ENCODE measurements around the gene USP2.
"Not testable (repeated sequence)": the region's sequence is repeated elsewhere in the genome, so short reads cannot be mapped to it uniquely, and the experiment has no call there.

The USP2 gene

DNA sequence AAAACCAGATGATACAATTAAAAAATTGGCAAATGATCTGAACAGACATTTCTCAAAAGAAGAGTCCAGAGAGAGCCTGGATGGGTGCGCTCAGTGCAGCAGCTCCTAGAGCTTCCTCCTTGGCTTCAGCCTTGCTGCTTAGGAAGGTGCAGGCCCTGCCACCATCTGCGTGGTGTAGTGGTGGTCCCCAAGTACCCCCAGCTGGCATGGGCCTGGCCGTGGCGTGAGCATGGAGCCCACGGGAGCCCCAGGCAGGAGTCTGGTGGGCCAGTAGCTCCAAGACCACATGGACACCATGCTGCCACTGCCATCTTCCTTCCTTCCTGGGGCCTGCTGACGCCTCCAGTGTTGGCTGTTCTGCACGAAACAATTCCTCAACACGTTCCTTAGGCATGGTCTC, 21.0 kb upstream of the USP2 start:
- ATAC-seq (ENCODE audit: low read depth) (no peak), DNase-seq (ENCODE audit: low spot score in 2 of 2) (no peak)
- Mint-ChIP-seq H3K36me3 (peaks cover 4% of the 10 kb centered on the region), H3K4me1 (no peaks in the 10 kb centered on the region), H3K4me3 (no peak overlapping the region), H3K27me3 (peaks cover 15% of the 10 kb centered on the region), H3K27ac (no peak overlapping the region), H3K9me3 (peaks cover 25% of the 10 kb centered on the region)

DNA sequence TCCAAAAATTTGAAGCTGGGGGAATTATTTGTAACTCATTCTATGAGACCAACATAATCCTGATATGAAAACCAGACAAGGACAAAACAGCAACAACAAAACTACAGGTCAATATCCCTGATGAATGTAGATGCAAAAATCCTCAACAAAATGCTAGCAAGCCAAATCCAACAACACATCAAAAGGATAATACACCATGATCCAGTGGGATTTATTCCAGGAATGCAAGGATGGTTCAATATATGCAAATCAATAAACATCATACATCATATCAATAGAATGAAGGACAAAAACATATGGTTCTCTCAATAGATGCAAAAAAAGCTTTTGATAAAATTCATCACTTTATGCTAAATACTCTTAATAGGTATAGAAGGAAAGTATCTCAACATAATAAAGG, 19.4 kb upstream of the USP2 start:
- Mint-ChIP-seq H3K27ac (no peak overlapping the region), H3K4me1 (no peaks in the 10 kb centered on the region)
- ATAC-seq (ENCODE audit: low read depth) = no peak

DNA sequence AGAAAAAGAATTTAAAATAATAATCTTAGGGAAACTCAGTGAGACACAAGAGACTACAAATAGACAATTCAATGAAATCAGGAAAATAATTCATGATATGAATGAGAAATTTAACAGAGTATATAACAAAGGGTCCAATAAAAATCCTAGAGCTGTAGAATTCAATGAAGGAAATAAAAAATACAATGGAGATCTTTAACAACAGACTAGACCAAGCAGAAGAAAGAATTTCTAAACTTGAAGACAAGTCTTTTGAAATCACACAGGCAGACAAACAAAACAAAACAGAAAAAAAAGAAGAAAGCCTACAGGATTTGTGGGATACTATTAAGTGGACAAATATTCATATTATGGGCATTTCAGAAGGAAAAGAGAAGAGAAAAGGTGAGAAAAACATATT, 16.2 kb upstream of the USP2 start:
- no peak for ATAC-seq (ENCODE audit: low read depth)
- H3K27ac Mint-ChIP-seq = no peak overlapping the region
- H3K4me3 Mint-ChIP-seq = no peak overlapping the region
- peaks cover 26% of the 10 kb centered on the region for H3K9me3 Mint-ChIP-seq
- no peaks in the 10 kb centered on the region for H3K4me1 Mint-ChIP-seq
- peaks cover 4% of the 10 kb centered on the region for H3K36me3 Mint-ChIP-seq
- no peak for DNase-seq (ENCODE audit: low spot score in 2 of 2)
- H3K27me3 Mint-ChIP-seq = peaks cover 22% of the 10 kb centered on the region

More for the DNA sequence above, 19.4 kb upstream of the USP2 start:
- H3K9me3 Mint-ChIP-seq = peaks cover 26% of the 10 kb centered on the region
- H3K4me3 Mint-ChIP-seq = no peak overlapping the region
- peaks cover 15% of the 10 kb centered on the region for H3K27me3 Mint-ChIP-seq
- H3K36me3 Mint-ChIP-seq = peaks cover 4% of the 10 kb centered on the region
- DNase-seq (ENCODE audit: low spot score in 2 of 2) = no peak

DNA sequence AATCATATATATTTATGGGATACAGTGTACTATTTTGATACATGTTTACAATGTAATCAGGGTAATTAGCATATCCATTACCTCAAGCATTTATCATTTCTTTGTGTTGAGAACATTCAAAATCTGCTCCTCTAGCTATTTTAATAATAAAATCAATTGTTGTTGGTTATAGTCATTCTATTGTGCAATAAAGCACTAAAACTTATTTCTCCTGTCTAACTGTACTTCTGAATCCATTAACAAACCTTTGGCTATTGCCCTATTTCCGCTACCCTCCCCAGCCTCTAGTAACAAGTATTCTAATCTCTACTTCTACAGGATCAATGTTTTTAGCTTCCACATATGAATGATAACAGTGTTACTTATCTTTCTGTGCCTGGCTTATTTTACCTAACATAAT, 15.3 kb upstream of the USP2 start:
- DNase-seq (ENCODE audit: low spot score in 2 of 2) (no peak), ATAC-seq (ENCODE audit: low read depth) (no peak)
- Mint-ChIP-seq H3K4me1 (no peaks in the 10 kb centered on the region), H3K36me3 (peaks cover 4% of the 10 kb centered on the region), H3K27me3 (peaks cover 19% of the 10 kb centered on the region), H3K9me3 (peaks cover 24% of the 10 kb centered on the region), H3K4me3 (no peak overlapping the region), H3K27ac (no peak overlapping the region)

DNA sequence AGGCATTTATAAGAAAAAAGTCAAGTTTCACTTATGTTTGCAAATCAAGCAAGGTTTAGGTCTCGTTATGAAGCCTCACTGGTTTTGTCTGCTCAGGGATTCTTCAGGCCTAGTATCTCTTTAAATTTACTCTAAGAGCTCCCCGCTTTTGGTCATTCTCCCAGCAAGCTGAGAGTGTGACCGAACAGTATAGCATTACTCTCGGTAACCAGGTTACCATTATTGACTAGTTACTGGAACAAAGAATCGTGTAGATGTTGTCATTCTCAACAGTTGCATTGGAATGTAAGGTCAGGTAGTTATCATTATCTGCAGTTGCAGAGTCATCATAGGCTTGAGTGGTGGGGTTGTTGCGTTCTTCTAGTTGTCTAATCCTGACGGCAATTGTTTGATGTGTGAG, 9.8 kb upstream of the USP2 start:
- DNase-seq (ENCODE audit: low spot score in 2 of 2) (no peak), ATAC-seq (ENCODE audit: low read depth) (no peak)
- no peak overlapping the region for H3K27ac Mint-ChIP-seq
- no peak overlapping the region for H3K4me3 Mint-ChIP-seq
- H3K9me3 Mint-ChIP-seq = no peaks in the 10 kb centered on the region
- H3K27me3 Mint-ChIP-seq = peaks cover 17% of the 10 kb centered on the region
- no peaks in the 10 kb centered on the region for H3K4me1 Mint-ChIP-seq
- no peaks in the 10 kb centered on the region for H3K36me3 Mint-ChIP-seq

DNA sequence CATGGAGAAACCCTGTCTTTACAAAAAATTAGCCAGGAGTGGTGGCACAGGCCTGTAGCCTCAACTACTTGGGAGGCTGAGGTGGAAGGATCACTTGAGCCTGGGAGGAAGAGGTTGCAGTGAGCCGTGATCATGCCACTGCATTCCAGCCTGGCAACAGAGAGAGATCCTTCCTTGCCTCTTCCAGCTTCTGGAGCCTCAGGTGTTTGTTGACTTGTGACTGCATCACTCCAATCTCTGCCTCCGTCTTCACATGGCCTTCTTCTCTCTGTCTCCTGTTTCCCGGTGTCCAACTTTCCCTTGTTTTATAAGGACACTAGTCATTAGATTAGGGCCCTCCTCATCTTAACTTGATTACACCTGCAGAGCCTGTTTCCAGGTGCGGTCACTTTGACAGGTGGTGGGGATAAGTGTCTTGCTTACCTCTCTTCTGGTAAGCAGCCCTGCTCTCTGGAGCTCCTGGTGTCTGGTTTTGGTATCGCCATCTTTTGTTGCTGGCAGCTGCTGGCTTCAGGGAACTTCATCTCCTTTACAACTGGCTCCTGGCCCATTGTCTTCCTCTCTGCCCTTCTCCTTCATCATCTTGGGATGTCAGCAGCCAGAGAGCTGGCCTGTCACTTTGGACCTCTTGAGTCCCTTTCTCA, 8.2 kb upstream of the USP2 start:
- Mint-ChIP-seq H3K27ac (no peak overlapping the region), H3K9me3 (no peaks in the 10 kb centered on the region), H3K4me1 (no peaks in the 10 kb centered on the region), H3K27me3 (peaks cover 12% of the 10 kb centered on the region), H3K36me3 (no peaks in the 10 kb centered on the region), H3K4me3 (no peak overlapping the region)
- DNase-seq (ENCODE audit: low spot score in 2 of 2) = no peak
- ATAC-seq (ENCODE audit: low read depth) = no peak

DNA sequence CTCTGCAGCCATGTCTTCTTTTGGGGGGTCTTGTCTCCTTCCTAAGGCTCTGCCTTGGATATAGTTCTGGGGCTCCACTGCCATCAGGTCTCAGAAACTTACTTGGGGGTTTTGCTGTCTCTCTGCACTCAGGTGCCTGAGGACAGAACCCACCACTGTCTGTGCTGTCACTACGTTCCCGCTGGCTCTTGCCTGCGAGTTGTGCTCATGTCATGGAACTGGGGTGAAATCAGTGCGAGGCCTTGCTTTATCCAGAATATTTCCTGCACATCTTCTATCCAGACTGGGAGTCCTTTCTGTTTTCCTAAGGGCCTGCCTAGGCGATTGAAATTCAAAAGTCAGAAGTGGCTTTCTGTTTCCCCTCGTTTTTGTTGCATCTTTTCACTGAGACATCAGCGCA, 6.6 kb upstream of the USP2 start:
- no peaks in the 10 kb centered on the region for H3K9me3 Mint-ChIP-seq
- H3K4me1 Mint-ChIP-seq = no peaks in the 10 kb centered on the region
- peaks cover 10% of the 10 kb centered on the region for H3K27me3 Mint-ChIP-seq
- H3K4me3 Mint-ChIP-seq = no peak overlapping the region
- ATAC-seq (ENCODE audit: low read depth) (no peak), DNase-seq (ENCODE audit: low spot score in 2 of 2) (no peak)
- no peaks in the 10 kb centered on the region for H3K36me3 Mint-ChIP-seq
- no peak overlapping the region for H3K27ac Mint-ChIP-seq

DNA sequence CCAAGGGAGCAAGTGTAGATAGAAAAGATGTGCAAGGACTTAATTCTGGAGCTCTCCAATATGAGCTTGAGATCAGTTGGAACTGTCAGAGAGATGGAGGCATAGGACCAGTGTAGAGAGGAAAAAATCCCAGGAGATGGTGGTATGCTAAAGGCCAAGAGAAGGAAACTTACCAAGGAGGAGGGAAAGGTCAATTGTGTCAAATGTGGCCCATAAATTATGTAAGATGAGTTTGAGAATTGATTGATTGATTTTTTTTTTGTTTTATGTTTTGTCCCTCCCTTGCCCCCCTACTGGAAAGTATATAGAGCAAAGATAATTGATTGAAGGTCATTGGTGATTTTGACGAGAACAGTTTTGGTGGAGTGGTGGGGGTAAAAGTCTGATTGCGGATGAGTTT, 2.8 kb upstream of the USP2 start:
- no peak overlapping the region for H3K27ac Mint-ChIP-seq
- peaks cover 1% of the 10 kb centered on the region for H3K27me3 Mint-ChIP-seq
- H3K36me3 Mint-ChIP-seq = no peaks in the 10 kb centered on the region
- no peaks in the 10 kb centered on the region for H3K9me3 Mint-ChIP-seq
- H3K4me3 Mint-ChIP-seq = no peak overlapping the region
- H3K4me1 Mint-ChIP-seq = peaks cover 4% of the 10 kb centered on the region
- ATAC-seq (ENCODE audit: low read depth) (no peak), DNase-seq (ENCODE audit: low spot score in 2 of 2) (no peak)

DNA sequence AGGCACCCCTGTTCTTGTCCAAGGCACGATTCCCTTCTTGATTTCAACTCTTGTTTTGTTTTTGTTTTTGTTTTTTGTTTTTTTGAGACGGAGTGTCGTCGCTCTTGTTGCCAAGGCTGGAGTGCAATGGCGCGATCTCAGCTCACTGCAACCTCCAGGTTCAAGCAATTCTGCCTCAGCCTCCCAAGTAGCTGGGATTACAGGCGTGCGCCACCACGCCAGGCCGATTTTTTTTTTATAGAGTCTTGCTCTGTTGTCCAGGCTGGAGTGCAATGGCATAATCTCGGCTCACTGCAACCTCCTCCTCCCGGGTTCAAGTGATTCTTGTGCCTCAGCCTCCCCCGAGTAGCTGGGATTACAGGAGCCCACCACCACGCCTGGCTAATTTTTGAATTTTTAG, 1.0 kb upstream of the USP2 start:
- DNase-seq (ENCODE audit: low spot score in 2 of 2) = not testable (repeated sequence)

DNA sequence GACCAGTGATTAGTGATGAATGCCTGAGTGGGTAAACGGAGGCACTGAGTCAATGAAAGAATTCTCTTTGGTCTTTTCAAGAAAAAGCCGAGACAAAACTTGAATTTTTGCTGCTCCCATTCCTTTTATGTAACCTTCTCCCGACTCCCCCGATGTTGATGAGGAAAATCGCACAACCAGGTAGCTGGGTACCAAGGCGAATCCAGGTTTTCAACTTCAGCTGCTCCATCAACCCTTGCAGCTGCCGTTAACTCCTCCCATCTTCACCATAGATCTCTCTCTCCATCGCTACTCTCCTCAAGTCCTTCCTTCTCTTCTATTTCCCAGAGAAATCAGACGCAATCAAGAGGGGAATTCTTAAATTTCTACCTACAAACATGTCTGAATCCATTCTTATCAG, 611 bp upstream of the USP2 start:
- H3K4me1 Mint-ChIP-seq = peaks cover 4% of the 10 kb centered on the region
- no peak for DNase-seq (ENCODE audit: low spot score in 2 of 2)

More for the DNA sequence above, 1.0 kb upstream of the USP2 start:
- not testable (repeated sequence) for H3K4me3 Mint-ChIP-seq; H3K27ac Mint-ChIP-seq; H3K36me3 Mint-ChIP-seq; H3K9me3 Mint-ChIP-seq; H3K27me3 Mint-ChIP-seq; H3K4me1 Mint-ChIP-seq; ATAC-seq (ENCODE audit: low read depth)

DNA sequence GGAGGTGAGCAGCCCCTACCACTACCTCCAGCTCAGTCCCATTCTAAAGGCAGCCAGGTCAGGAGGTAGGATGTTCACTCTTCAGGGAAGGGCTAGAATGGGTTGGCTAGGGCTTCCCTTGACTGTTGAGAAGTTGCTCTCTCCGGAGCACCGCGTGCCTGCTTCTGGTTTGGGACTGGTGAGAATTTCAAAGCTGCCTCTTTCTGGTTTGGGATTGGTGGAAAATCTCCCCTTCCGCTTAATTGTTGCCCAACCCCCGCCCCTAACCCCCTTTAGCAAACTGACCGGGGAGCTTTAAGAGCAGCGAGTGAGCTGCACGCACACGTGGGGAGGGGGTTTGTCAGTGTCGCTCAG, 686 bp downstream of the USP2 start:
- H3K27ac Mint-ChIP-seq = no peak overlapping the region
- no peaks in the 10 kb centered on the region for H3K9me3 Mint-ChIP-seq
- H3K36me3 Mint-ChIP-seq = no peaks in the 10 kb centered on the region
- peaks cover 4% of the 10 kb centered on the region for H3K4me1 Mint-ChIP-seq
- H3K27me3 Mint-ChIP-seq = peaks cover 4% of the 10 kb centered on the region
- no peak overlapping the region for H3K4me3 Mint-ChIP-seq
- DNase-seq (ENCODE audit: low spot score in 2 of 2) = no peak
- ATAC-seq (ENCODE audit: low read depth) = no peak

More for the DNA sequence above, 611 bp upstream of the USP2 start:
- Mint-ChIP-seq H3K27ac (no peak overlapping the region), H3K27me3 (peaks cover 1% of the 10 kb centered on the region), H3K36me3 (no peaks in the 10 kb centered on the region), H3K4me3 (no peak overlapping the region), H3K9me3 (no peaks in the 10 kb centered on the region)
- ATAC-seq (ENCODE audit: low read depth) = no peak

DNA sequence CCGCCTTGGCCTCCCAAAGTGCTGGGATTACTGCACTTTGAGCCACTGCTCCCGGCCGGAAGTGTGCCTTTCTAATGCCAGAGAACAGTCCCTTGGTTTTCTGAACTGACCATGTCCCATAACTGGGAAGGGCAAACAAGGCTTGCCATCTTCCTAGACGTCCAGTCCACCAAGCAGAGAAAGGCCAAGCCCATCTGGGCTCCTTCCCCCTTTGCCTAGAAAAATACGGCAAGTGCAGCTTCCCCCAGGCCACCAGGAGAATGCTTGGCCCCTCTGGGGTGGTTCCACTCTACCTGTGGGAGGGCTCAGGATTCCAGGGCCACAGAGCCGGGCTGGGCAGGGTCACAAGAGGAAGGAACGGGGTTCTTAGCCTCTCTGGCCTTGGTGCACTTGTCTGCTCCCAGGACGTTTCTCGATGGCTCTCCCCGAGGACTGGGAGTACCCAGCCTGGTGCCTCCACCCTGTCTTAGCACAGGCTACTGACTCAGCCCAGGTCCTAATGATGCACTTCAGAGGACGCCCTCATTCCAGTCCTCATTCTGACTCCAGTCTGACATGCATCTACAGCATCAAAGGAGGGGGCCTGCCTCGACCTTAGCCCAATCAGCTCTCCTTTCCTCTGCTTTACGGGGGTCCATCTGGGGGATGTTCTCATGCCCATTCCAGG, 1.2 kb downstream of the USP2 start:
- no peaks in the 10 kb centered on the region for H3K9me3 Mint-ChIP-seq
- H3K4me1 Mint-ChIP-seq = peaks cover 4% of the 10 kb centered on the region
- H3K27me3 Mint-ChIP-seq = peaks cover 4% of the 10 kb centered on the region
- H3K36me3 Mint-ChIP-seq = no peaks in the 10 kb centered on the region
- no peak overlapping the region for H3K27ac Mint-ChIP-seq
- DNase-seq (ENCODE audit: low spot score in 2 of 2) (no peak), ATAC-seq (ENCODE audit: low read depth) (no peak)
- H3K4me3 Mint-ChIP-seq = no peak overlapping the region

DNA sequence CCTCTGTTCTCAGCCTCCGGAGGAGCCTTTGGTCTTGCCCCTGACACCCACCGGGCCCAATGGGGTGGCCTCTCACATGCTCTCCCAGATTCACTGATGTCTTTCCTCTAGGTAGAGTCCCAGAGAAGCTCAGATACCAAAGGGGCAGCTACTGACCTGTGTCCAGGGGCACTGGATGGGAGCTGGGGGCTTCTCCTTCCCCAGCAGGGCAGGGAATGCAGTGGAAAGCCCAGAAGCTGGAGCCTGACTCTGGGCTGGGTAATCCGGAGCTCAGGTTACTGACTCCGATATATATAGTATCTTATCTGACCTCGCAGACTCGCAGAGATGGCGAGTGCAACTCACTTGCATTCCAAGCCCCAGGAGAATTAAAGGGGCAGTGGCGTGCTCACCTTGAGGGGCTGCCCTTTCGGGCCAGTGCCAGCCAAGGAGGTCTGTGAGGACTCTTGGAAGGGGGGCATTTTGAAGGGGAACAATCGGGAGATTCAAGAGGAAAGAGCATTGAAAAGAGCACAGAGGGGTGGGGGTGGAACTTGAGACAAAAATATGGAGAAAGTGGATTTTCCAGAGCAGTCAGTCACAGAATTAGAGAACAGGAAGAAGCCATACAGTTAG, 2.5 kb downstream of the USP2 start:
- no peak overlapping the region for H3K27ac Mint-ChIP-seq
- no peaks in the 10 kb centered on the region for H3K36me3 Mint-ChIP-seq
- ATAC-seq (ENCODE audit: low read depth) (no peak), DNase-seq (ENCODE audit: low spot score in 2 of 2) (no peak)
- peaks cover 4% of the 10 kb centered on the region for H3K4me1 Mint-ChIP-seq
- H3K27me3 Mint-ChIP-seq = peaks cover 4% of the 10 kb centered on the region
- H3K9me3 Mint-ChIP-seq = no peaks in the 10 kb centered on the region
- no peak overlapping the region for H3K4me3 Mint-ChIP-seq

DNA sequence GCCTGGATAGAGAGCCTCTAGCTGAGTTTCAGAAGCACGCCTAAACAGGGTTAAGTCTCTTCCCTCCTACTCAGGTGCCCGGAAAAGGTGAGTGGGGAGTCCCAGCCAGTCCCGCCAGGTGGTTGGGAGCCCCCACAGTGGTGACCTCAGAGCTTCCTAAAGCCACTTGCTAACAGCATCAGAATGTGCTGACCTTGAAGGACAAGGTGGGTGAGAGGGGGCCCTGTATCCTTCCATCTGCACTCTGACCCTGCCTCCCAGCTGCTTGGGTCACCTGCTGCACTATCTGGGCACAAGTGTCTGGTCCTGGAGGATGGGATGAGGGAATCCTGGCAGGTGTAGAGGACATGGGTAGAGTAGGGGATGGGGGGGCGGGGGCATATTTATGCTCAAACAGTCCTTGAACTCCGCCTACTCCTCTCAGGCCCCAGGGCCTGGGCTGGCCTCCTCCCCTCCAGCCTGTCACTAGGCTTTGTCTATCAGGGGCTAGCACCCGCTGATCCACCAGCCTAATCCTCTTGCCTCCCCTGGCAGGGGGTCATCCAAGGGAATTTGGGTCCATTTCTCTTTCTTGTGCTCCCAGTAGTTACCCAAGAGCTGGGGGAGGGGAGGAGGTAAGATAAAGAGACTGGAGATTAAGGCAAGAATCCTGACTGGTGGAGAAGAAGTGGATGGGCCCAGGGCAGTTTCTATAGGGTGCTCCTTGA, 3.4 kb downstream of the USP2 start:
- Mint-ChIP-seq H3K4me1 (peaks cover 4% of the 10 kb centered on the region), H3K27ac (no peak overlapping the region), H3K9me3 (no peaks in the 10 kb centered on the region), H3K36me3 (no peaks in the 10 kb centered on the region), H3K27me3 (peaks cover 5% of the 10 kb centered on the region), H3K4me3 (no peak overlapping the region)
- no peak for DNase-seq (ENCODE audit: low spot score in 2 of 2)
- ATAC-seq (ENCODE audit: low read depth) = no peak

All from memory B cell (primary cell).